Ovary (tissue), 3 donors: Measurements from ENCODE around the gene KRT28.

Experiments used
- CTCF ChIP-seq, 3 donors: fragments of 450-650 bp in 2 of 3; fragments of 200-600 bp in 1 of 3; IDR thresholded peaks; one replicate each; pipeline versions ENCODE4 v1.5.1 to v1.8.0; 2016 to 2022; ENCODE audit warnings: antibody characterized with exemption in 3 of 3, mild to moderate bottlenecking in 1 of 3
- POLR2A ChIP-seq: fragments of 450-650 bp; IDR thresholded peaks from one replicate; pipeline ENCODE4 v1.6.1; 2017; ENCODE audit warnings: antibody characterized with exemption, mild to moderate bottlenecking, moderate library complexity
- donor health status: DM: no; HTN: no; CAD: no.

GRCh38 chr17:40844671-40845107 is 44.9 kb upstream of the KRT28 start:
- no peak for TF ChIP-seq CTCF (IDR thresholded peaks at IDR 0.05)
- no peak for TF ChIP-seq POLR2A
